WERI-Rb-1 (cell line): ENCODE results near the gene CAPN14.

Source experiments
- DNase-seq: peaks from one replicate; pipeline ENCODE4 v3.0.0-alpha.2; 2020
- H3K27ac ChIP-seq: fragments of 250-450 bp; sonication (Bioruptor Pico); 2 replicates; pipeline ENCODE4 v1.5.1; 2020; ENCODE audit warnings: mild to moderate bottlenecking, moderate library complexity
- H3K27me3 ChIP-seq: fragments of 250-450 bp; sonication (Bioruptor Pico); 2 replicates; pipeline ENCODE4 v1.5.1; 2021; ENCODE audit warnings: mild to moderate bottlenecking, low read depth, moderate library complexity; ENCODE audit not compliant: insufficient read depth, severe bottlenecking
- H3K36me3 ChIP-seq: fragments of 250-450 bp; sonication (Bioruptor Pico); 2 replicates; pipeline ENCODE4 v1.5.1; 2020; ENCODE audit warnings: mild to moderate bottlenecking, moderate library complexity
- H3K4me3 ChIP-seq: 2 replicates; pipeline ENCODE4 v1.5.1; 2011; ENCODE audit warnings: low read depth, mild to moderate bottlenecking, control low read depth, low read length
- H3K9me3 ChIP-seq: fragments of 250-450 bp; sonication (Bioruptor Pico); 2 replicates; pipeline ENCODE4 v1.5.1; 2021; ENCODE audit warnings: mild to moderate bottlenecking, moderate library complexity; ENCODE audit not compliant: severe bottlenecking
- TF ChIP-seq, protein P1 (sequence below): IDR thresholded peaks from 2 replicates; pipeline ENCODE4 v1.5.1; 2011; ENCODE audit warnings: low read depth, mild to moderate bottlenecking, control low read depth, inconsistent platforms, low read length

Gene CAPN14

DNA sequence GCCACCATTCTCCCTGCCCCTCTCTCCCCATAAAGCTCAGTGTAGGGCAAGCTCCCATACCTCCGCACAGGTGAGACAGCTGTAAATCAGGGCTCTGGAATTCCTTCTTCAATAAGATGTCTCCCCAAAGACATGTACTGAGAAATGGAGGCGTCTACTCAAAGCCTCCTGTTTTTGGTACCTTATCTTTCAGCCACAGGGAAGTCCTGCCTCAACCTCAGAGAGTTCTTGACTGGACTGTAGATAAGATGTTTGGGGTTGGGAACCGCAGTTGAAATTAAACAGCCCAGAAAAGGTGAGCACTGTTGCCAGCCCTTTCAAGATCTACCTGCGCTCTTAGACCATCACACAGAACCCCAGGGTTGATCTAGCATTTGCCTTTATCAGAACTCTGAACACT, 77.6 kb downstream of the CAPN14 start:
- TF ChIP-seq, protein P1, sequence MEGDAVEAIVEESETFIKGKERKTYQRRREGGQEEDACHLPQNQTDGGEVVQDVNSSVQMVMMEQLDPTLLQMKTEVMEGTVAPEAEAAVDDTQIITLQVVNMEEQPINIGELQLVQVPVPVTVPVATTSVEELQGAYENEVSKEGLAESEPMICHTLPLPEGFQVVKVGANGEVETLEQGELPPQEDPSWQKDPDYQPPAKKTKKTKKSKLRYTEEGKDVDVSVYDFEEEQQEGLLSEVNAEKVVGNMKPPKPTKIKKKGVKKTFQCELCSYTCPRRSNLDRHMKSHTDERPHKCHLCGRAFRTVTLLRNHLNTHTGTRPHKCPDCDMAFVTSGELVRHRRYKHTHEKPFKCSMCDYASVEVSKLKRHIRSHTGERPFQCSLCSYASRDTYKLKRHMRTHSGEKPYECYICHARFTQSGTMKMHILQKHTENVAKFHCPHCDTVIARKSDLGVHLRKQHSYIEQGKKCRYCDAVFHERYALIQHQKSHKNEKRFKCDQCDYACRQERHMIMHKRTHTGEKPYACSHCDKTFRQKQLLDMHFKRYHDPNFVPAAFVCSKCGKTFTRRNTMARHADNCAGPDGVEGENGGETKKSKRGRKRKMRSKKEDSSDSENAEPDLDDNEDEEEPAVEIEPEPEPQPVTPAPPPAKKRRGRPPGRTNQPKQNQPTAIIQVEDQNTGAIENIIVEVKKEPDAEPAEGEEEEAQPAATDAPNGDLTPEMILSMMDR: no peak

DNA sequence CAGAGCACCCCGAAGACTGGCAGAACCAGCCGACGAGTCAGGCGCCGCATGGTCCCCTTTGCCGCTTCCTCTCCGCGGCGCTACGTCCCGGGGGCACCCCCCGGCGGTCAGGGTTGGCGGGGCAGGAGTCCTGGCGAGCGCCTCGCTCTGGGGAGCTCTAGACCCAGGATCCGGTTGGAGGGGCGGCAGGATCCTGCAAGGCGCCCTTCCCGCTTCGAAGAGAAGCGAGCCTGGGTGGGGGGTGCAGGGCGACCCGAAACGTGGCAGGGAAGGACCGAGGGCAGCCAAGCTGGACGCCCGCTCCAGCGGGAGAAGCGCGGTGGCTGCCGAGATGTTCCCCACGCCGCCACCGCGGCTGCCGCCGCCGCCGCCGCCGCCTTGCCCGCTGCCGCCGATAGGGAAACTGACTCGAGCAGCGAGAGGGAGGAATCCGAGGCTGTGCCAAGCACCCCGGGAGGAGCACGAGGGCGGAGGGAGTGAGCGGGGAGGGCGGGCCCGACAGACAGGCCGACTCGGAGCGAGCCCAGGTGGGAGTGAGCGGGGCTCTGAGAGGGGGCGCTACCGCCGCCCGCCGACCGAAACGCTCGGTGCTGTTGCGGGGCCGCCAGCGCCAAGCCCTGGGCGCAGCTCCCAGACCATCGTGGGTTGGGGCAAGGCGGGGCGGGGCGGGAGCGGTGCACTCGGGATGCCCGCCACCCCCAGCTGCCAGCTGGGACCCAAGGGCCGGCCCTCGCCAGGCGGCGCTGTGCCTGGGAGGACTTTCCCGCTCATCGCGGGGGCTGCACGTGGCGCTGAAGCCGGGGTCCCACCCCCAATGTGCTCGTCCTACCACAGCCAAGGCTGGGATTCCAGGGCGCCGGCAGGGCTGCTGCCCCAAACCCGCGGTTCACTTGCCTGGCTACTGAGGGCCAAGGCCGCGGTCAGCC, 79.0 kb downstream of the CAPN14 start, which contains the start of gene GALNT14:
TSS of gene GALNT14 (minus strand) at position 404 of the 926 bp plus-strand sequence. CDS start at position 50, 354 bp downstream.
- TF ChIP-seq, protein P1: peak; percentile 84
- H3K9me3 ChIP-seq: no peaks in the 10 kb centered on the region
- peak within 1 kb of the TSS; percentile 62 for H3K4me3 ChIP-seq
- no peak within 1 kb of the TSS; the same call in 1 of the 2 replicates for H3K27ac ChIP-seq
- no peaks in the 10 kb centered on the region for H3K36me3 ChIP-seq
- peaks cover 42% of the 10 kb centered on the region for H3K27me3 ChIP-seq
- DNase-seq: peak; percentile 87

More for the DNA sequence above, 77.6 kb downstream of the CAPN14 start:
- Histone ChIP-seq H3K36me3 (no peaks in the 10 kb centered on the region), H3K27me3 (peaks cover 42% of the 10 kb centered on the region), H3K9me3 (no peaks in the 10 kb centered on the region), H3K27ac (no peak overlapping the region), H3K4me3 (no peak overlapping the region)
- DNase-seq: no peak

DNA sequence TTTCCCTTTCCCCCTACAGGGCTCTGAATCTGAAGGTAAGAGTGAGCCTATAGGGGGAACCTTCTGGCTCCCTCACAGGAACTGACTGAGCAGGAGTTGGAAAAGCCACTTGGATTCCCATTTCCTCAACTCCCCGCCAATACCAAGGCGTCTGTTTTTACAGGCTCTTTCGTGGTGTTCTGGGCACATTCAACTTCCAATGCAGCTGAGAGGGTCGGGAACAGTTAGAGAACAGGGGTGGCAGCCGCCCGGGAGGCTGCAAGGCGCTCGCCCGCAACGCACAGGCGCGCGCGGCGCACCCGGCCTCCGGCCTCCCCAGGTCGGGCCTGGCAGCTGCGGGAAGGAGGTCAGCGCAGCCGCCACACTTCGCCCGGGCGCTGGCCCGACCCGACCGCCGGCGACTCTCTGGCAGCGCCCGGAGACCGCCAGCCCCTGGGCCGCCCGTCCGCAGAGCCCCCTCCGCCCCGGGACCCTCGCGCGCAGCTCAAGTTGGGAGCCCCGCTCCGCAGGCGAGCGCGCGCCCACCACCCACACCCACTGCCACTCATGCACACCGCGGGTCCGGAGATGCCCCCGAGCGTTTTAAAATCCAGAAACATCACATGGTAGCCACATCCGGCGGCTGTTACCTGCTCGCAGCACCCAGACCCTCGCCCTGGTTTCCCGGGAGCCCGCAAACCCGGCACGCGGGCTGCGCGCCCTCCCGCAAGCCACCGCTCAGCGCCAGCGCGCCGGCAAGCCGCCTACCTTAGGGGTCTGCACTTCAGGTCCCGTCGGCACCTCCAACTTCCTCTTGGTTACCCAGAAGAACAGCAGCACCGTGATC, 79.9 kb downstream of the CAPN14 start:
- Histone ChIP-seq H3K36me3 (no peaks in the 10 kb centered on the region), H3K9me3 (no peaks in the 10 kb centered on the region), H3K27me3 (peaks cover 42% of the 10 kb centered on the region), H3K4me3 (peak overlapping the region; percentile 62), H3K27ac (no peak overlapping the region)
- TF ChIP-seq, protein P1: no peak
- peak; percentile 33 for DNase-seq

DNA sequence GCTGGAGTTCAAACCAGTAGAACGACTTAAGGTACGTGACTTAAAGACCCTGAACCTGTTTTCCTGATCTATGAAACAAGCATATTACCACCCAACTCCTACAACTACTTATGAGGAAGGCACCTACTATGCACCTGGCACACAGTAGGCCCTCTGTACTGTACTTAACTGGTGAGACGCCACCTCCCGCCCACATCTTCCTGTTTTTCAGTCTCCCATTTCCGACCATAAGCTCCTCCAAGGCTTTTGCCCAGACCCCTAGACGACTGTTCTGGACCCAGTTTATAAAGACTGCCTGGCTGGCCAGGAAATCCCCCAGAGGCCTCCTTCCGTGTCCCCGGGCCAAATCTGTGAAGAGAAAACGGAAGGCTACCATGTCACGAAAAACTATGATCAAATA, 80.6 kb downstream of the CAPN14 start:
- no peaks in the 10 kb centered on the region for H3K36me3 ChIP-seq
- H3K4me3 ChIP-seq: no peak overlapping the region
- DNase-seq: no peak
- H3K27ac ChIP-seq: no peak overlapping the region
- H3K27me3 ChIP-seq: peaks cover 42% of the 10 kb centered on the region
- H3K9me3 ChIP-seq: no peaks in the 10 kb centered on the region
- TF ChIP-seq, protein P1: no peak

DNA sequence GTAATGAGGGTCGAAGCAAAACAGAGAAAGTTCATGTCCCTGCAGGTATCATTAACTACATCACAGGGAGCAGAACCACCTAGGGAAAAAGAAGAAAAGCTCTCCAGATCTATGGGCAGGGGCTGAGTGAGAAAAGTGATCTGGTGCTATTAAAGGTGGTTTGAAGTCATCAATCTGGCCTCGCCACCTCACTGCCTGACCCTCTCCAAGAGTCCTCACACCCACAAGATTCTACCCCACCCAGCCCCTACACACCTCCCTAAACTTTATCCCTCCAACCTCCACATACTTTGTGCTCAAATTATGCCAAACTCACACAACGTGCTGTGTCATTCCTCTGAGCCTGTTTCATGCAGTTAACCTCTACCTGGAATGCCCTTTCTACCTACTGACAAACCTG, 81.3 kb downstream of the CAPN14 start:
- no peak overlapping the region for H3K4me3 ChIP-seq
- peaks cover 42% of the 10 kb centered on the region for H3K27me3 ChIP-seq
- H3K9me3 ChIP-seq: no peaks in the 10 kb centered on the region

More for the DNA sequence above, 81.3 kb downstream of the CAPN14 start:
- TF ChIP-seq, protein P1: no peak
- no peak for DNase-seq
- Histone ChIP-seq H3K27ac (no peak overlapping the region), H3K36me3 (no peaks in the 10 kb centered on the region)
